ENCODE measurements around the gene KCNK7. TPM values are rescaled to one million over a fixed set of nuclear protein-coding genes. Genes with fewer than 3 reads are reported as not detected.

Gene KCNK7
- total RNA-seq, 1 donor, result 0.09 TPM

GRCh38 chr11:65546217-65546958 is 49.2 kb downstream of the KCNK7 start:
- TF ChIP-seq CTCF (IDR thresholded peaks at IDR 0.05; ENCODE audit: insufficient read depth, low read length), result no peak
- no peak for DNase-seq (ENCODE audit: low read depth)
- H3K4me3 ChIP-seq (ENCODE audit: low read depth, low read length), result no peak overlapping the region

GRCh38 chr11:65545853-65546216 is 49.8 kb downstream of the KCNK7 start:
- no peak for TF ChIP-seq CTCF (IDR thresholded peaks at IDR 0.05; ENCODE audit: insufficient read depth, low read length)
- DNase-seq (ENCODE audit: low read depth), result no peak
- no peak overlapping the region for H3K4me3 ChIP-seq (ENCODE audit: low read depth, low read length)

Small RNA genes lying within 50 kb of the gene (small RNA-seq; reads per million reads assigned to genes)
- gene AP001362.1 (not detected), gene MIR4690 (not detected)

Other genes starting within 250 kb of the KCNK7 start
- gene TIGD3, start 241.0 kb downstream of the KCNK7 start, total RNA-seq (ENCODE audit: low replicate concordance), result 0.27 TPM in 1 of 2 replicates, not detected in the other
- gene SLC25A45, start 213.2 kb downstream of the KCNK7 start, total RNA-seq (ENCODE audit: low replicate concordance), result 0.41 and 5.8 TPM in 2 replicates
- gene FRMD8, start 209.2 kb downstream of the KCNK7 start, total RNA-seq (ENCODE audit: low replicate concordance), result 42.7 and 172 TPM in 2 replicates
- 527 and 883 TPM in 2 replicates for gene NEAT1, start 173.0 kb downstream of the KCNK7 start, total RNA-seq (ENCODE audit: low replicate concordance)
- 10,787 and 27,374 TPM in 2 replicates for gene MALAT1, start 96.8 kb downstream of the KCNK7 start, total RNA-seq (ENCODE audit: low replicate concordance)
- 32.1 and 76.8 TPM in 2 replicates for gene SCYL1, start 70.7 kb downstream of the KCNK7 start, total RNA-seq (ENCODE audit: low replicate concordance)
- 47.3 and 147 TPM in 2 replicates for gene LTBP3, start 37.4 kb downstream of the KCNK7 start, total RNA-seq (ENCODE audit: low replicate concordance)
- 27.2 and 48.0 TPM in 2 replicates for gene ZNRD2, start 25.3 kb downstream of the KCNK7 start, total RNA-seq (ENCODE audit: low replicate concordance)
- 5.6 and 21.6 TPM in 2 replicates for gene FAM89B, start 23.3 kb downstream of the KCNK7 start, total RNA-seq (ENCODE audit: low replicate concordance)
- 52.2 and 58.5 TPM in 2 replicates for gene EHBP1L1, start 19.7 kb downstream of the KCNK7 start, total RNA-seq (ENCODE audit: low replicate concordance)
- 22.4 and 30.4 TPM in 2 replicates for gene MAP3K11, start 18.4 kb upstream of the KCNK7 start, total RNA-seq (ENCODE audit: low replicate concordance)
- 21.8 and 31.5 TPM in 2 replicates for gene PCNX3, start 20.0 kb upstream of the KCNK7 start, total RNA-seq (ENCODE audit: low replicate concordance)
- gene SIPA1, start 42.3 kb upstream of the KCNK7 start, total RNA-seq (ENCODE audit: low replicate concordance), result 7.5 and 21.7 TPM in 2 replicates
- 10.2 and 39.5 TPM in 2 replicates for gene RELA, start 67.1 kb upstream of the KCNK7 start, total RNA-seq (ENCODE audit: low replicate concordance)
- 35.9 and 59.1 TPM in 2 replicates for gene KAT5, start 116.5 kb upstream of the KCNK7 start, total RNA-seq (ENCODE audit: low replicate concordance)
- gene RNASEH2C, start 125.0 kb upstream of the KCNK7 start, total RNA-seq (ENCODE audit: low replicate concordance), result 44.6 and 49.6 TPM in 2 replicates
- gene AP5B1, start 185.2 kb upstream of the KCNK7 start, total RNA-seq (ENCODE audit: low replicate concordance), result 11.5 and 14.4 TPM in 2 replicates
- not detected in 2 replicates for gene OVOL1, start 191.3 kb upstream of the KCNK7 start, total RNA-seq (ENCODE audit: low replicate concordance)
- gene SNX32, start 238.2 kb upstream of the KCNK7 start, total RNA-seq (ENCODE audit: low replicate concordance), result 1.6 and 3.3 TPM in 2 replicates